Sigmoid colon (tissue), 7 donors: ENCODE results near the gene STXBP2. TPM values are rescaled to one million over a fixed set of nuclear protein-coding genes. Genes with fewer than 3 reads are reported as not detected.

Source experiments
- DNase-seq: peaks from one replicate; pipeline ENCODE4 v3.0.0-alpha.2; 2019
- H3K27ac ChIP-seq, 4 donors: fragments of 200-600 bp; sonication (generic); one replicate each; pipeline ENCODE4 v1.5.1; 2016 to 2019; ENCODE audit warnings: mild to moderate bottlenecking in 1 of 4
- H3K27me3 ChIP-seq, 3 donors: fragments of 200-600 bp; sonication (generic); one replicate each; pipeline ENCODE4 v1.5.1; 2019; ENCODE audit warnings: mild to moderate bottlenecking in 1 of 3
- H3K36me3 ChIP-seq, 4 donors: fragments of 200-600 bp; sonication (generic); one replicate each; pipeline ENCODE4 v1.5.1; 2016 to 2019
- H3K4me1 ChIP-seq, 4 donors: fragments of 200-600 bp; sonication (generic); one replicate each; pipeline ENCODE4 v1.5.1; 2017 to 2019
- H3K4me3 ChIP-seq, 4 donors: fragments of 200-600 bp; sonication (generic); one replicate each; pipeline ENCODE4 v1.5.1; 2017 to 2019; ENCODE audit warnings: mild to moderate bottlenecking in 2 of 4, moderate library complexity in 1 of 4
- H3K9me3 ChIP-seq, 4 donors: fragments of 200-600 bp in 3 of 4; sonication (generic) in 3 of 4; one replicate each; pipeline versions ENCODE4 v1.5.1 to v1.6.1; 2013 to 2019
- CTCF ChIP-seq, 4 experiments: fragments of 450-650 bp in 3 of 4; fragments of 200-600 bp in 1 of 4; IDR thresholded peaks; one replicate each; pipeline ENCODE4 v1.5.1; 2016 to 2019; ENCODE audit warnings: antibody characterized with exemption in 4 of 4, mild to moderate bottlenecking in 3 of 4, moderate library complexity in 2 of 4
- EP300 ChIP-seq, 4 donors: sonication (generic); formaldehyde crosslinking; IDR thresholded peaks; one replicate each; pipeline ENCODE4 v1.6.1; 2017; ENCODE audit warnings: antibody characterized with exemption in 4 of 4
- POLR2A ChIP-seq, 2 donors: fragments of 450-650 bp; IDR thresholded peaks; one replicate each; pipeline ENCODE4 v1.6.1; 2016; ENCODE audit warnings: antibody characterized with exemption in 2 of 2, mild to moderate bottlenecking in 2 of 2, moderate library complexity in 2 of 2
- POLR2AphosphoS5 ChIP-seq, 4 donors: sonication (generic); formaldehyde crosslinking; IDR thresholded peaks; one replicate each; pipeline ENCODE4 v1.6.1; 2017; ENCODE audit warnings: antibody characterized with exemption in 4 of 4
- whole genome bisulfite sequencing, 2 donors: extraction: QIAGEN DNeasy Blood & Tissue Kit; methylation state at CpG; one replicate each; pipeline ENCODE4 v1.1.7; 2013; 5-methylcytosine and 5-hydroxymethylcytosine counted together
- intact Hi-C: fragments of 100-400 bp; cut with DNase I; formaldehyde crosslinking; loops from one replicate; pipeline ENCODE4 v1.15.1; 2023
- polyA plus RNA-seq, 3 donors: library from polyadenylated mRNA; stranded (reverse); fragments of 200-250 nt; gene quantifications; one replicate each; pipeline ENCODE4 v1.2.3, GENCODE V29; 2013
- total RNA-seq, 4 donors: library from RNA; depleted of rRNA; stranded (reverse); fragments of >200 nt; gene quantifications; one replicate each; pipeline ENCODE4 v1.1.0, GENCODE V29; 2016
- donor health status: healthy with polysubstance abuse.
- donor health status: Bipolar disorder and iron deficiency.
- donor health status: healthy.

The STXBP2 gene
- total and polyA plus RNA-seq, 7 donors, result 5.9 to 163 (median 9.3) TPM

DNA sequence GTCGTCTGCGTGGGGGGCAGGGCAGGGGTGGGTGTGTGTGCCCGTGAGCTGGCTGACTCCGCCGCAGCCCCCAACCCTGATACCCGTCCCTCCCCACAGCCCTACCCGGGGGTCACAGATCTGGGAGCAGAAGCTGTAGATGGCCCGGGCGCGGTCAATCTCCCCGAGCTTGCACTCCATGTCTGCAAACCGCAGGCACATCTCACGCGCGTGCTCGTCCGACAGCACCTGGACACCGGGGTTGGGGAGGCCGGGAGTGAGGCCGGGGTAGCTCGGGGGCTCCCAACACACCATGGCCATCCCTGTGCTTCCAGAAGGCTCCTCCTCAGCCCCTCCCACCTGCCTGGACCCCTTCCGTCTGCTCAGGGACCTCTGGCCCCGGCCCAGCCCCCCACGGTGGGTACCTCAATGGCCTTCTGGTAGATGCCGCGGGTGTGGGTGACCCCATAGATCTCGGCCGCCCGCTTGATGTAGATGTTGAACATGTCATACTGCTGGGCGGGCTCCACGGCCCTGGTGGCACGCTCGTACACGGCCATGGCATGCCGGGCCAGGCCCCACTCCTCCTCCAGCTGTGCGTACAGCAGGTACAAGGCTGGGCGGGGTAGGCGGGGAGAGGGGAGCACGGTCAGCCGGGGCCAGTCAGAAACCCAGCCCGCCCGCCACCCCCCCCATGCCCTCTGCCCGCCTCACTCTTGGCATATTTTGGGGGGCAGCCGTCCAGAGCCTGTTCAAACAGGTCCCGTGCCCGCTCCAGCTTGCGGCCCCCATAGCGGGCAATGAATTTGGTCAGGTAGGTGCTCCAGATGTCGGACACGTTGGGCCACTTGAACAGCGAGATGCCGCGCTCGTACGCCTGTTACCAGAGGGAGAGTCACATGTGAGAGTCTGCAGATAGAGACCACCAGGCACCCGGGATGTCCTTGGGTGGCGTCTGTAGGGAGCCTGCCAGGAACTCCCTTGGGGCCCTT is 16.2 kb upstream of the STXBP2 start:
- intact Hi-C loops, result loop anchor here (10.0 kb wide), 1 partner anchor 226 kb away; no protein-coding TSS in a partner anchor
- WGBS, 2 donors, result 93 to 96% methylated on average over 57 of the region's 57 CpGs
- H3K4me1 ChIP-seq, result peaks cover 0 to 12% (median 2%) of the 10 kb centered on the region in 4 donors
- H3K9me3 ChIP-seq, result no peaks in the 10 kb centered on the region
- no peaks in the 10 kb centered on the region for H3K27me3 ChIP-seq
- DNase-seq, result no peak
- peaks cover 41 to 80% (median 53%) of the 10 kb centered on the region in 4 donors for H3K36me3 ChIP-seq
- no peak overlapping the region for H3K27ac ChIP-seq
- no peak overlapping the region for H3K4me3 ChIP-seq
- no peak for TF ChIP-seq POLR2A (IDR thresholded peaks at IDR 0.05)

DNA sequence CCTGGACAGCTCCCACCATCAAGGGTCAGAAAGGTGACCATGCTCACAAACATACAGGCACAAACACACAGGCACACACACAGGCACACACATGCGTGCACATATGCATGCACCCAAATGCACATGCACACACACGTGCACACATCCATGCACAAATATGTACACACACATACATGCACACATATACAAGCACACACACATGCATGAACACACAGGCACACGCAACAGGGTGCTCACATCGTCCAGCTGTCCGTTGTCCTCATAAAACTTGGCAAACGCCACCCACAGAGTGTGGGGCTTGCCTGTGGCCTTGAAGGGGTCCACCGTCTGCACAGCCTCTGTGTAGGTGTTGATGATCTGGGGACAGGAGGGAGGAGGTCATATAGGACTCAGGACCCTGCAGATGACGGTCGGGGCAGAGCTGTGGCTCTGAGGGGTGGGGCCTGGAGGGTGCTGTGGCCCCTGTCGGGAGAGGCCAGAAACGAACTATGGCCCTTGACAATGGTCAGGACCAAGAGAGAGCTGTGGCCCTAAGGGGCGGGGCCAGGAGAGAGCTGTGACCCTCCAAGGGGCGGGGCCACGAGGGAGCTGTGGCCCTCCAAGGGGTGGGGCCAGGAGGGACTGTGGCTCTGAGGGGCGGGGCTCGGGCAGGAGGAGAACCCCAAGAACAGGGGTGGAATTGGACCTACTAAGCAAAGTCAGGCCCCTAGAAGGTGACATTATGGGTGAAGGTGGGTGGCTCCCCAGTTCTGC is 13.8 kb upstream of the STXBP2 start:
- Histone ChIP-seq H3K27me3 (no peaks in the 10 kb centered on the region), H3K9me3 (no peaks in the 10 kb centered on the region), H3K36me3 (peaks cover 41 to 87% (median 55%) of the 10 kb centered on the region in 4 donors), H3K27ac (no peak overlapping the region), H3K4me1 (peaks cover 0 to 24% (median 14%) of the 10 kb centered on the region in 4 donors), H3K4me3 (no peak overlapping the region)
- intact Hi-C loops, result loop anchor here (10.0 kb wide), 1 partner anchor 228 kb away; no protein-coding TSS in a partner anchor
- 81 to 88% methylated on average over 16 of the region's 16 CpGs for WGBS, 2 donors
- no peak for TF ChIP-seq CTCF (IDR thresholded peaks at IDR 0.05)
- TF ChIP-seq POLR2A (IDR thresholded peaks at IDR 0.05), result no peak
- no peak for TF ChIP-seq POLR2AphosphoS5 (IDR thresholded peaks at IDR 0.05)
- TF ChIP-seq EP300 (IDR thresholded peaks at IDR 0.05), result no peak
- DNase-seq, result no peak

DNA sequence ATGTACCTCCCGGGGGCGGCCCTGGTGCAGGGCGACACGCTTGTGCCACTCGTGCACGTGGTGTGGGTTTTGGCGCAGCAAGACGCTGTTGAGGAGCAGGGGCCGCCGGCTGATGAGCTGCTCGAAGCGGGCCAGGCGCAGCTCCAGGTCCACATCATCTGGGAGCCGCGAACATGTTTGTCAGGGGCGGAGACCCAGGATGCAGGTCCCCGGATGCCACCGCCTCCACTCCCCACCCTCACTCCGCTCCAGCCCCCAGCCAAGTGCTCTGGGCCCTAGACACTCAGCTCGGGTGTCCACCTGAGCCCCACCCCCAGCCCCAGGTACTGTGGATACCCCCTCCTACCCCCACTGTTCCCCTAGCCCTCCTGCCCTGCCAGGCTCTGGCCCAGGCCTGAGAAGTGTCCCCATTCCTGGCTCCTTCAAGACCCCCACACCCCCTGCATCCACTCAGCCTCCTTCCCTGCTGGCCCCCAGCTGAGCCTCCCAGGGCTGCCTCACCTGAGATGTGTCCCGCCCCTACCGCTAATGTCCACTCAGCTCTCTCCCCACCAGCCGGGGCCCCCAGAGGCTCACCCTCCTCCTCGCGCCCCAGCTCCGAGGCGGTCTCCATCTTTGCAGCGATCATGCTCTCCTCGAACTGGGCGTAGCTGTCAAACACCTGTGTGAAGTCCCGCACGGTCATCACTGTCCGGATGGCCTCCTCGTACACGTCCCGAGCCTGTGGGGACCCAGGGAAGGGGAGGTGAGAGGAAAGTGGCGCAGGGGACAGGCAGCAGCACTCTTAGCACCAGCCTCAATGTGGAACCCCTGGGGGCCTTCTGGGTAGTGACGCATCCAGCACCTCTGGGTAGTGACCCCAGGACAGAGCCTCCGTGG is 12.9 kb upstream of the STXBP2 start:
- peaks cover 41 to 78% (median 55%) of the 10 kb centered on the region in 4 donors for H3K36me3 ChIP-seq

GRCh38 chr19:7624810-7625209 is 12.1 kb upstream of the STXBP2 start:
- Histone ChIP-seq H3K27me3 (no peaks in the 10 kb centered on the region), H3K4me3 (no peak overlapping the region), H3K4me1 (peaks cover 0 to 22% (median 20%) of the 10 kb centered on the region in 4 donors), H3K27ac (no peak overlapping the region), H3K36me3 (peaks cover 37 to 70% (median 51%) of the 10 kb centered on the region in 4 donors), H3K9me3 (no peaks in the 10 kb centered on the region)
- WGBS, 2 donors, result 94 to 95% methylated on average over 17 of the region's 17 CpGs
- intact Hi-C loops, result loop anchor here (10.0 kb wide), 1 partner anchor 230 kb away; no protein-coding TSS in a partner anchor
- no peak for TF ChIP-seq EP300 (IDR thresholded peaks at IDR 0.05)
- no peak for TF ChIP-seq CTCF (IDR thresholded peaks at IDR 0.05)
- no peak for TF ChIP-seq POLR2AphosphoS5 (IDR thresholded peaks at IDR 0.05)
- no peak for TF ChIP-seq POLR2A (IDR thresholded peaks at IDR 0.05)
- DNase-seq, result no peak

More for the DNA sequence above, 12.9 kb upstream of the STXBP2 start:
- TF ChIP-seq CTCF (IDR thresholded peaks at IDR 0.05) (no peak), EP300 (IDR thresholded peaks at IDR 0.05) (no peak), POLR2A (IDR thresholded peaks at IDR 0.05) (no peak), POLR2AphosphoS5 (IDR thresholded peaks at IDR 0.05) (no peak)
- Histone ChIP-seq H3K4me3 (no peak overlapping the region), H3K27me3 (no peaks in the 10 kb centered on the region), H3K9me3 (no peaks in the 10 kb centered on the region), H3K27ac (no peak overlapping the region), H3K4me1 (peaks cover 0 to 24% (median 20%) of the 10 kb centered on the region in 4 donors)
- 95 to 96% methylated on average over 39 of the region's 39 CpGs for WGBS, 2 donors
- intact Hi-C loops, result loop anchor here (10.0 kb wide), 1 partner anchor 229 kb away; no protein-coding TSS in a partner anchor
- no peak for DNase-seq
